SH-SY5Y (cell line): ENCODE results near the gene NPRL2.

ENCODE experiments used
- GATA2 ChIP-seq: IDR thresholded peaks from 2 replicates; pipeline ENCODE4 v1.6.1; 2011; ENCODE audit warnings: mild to moderate bottlenecking, low read depth, low read length
- GATA3 ChIP-seq: IDR thresholded peaks from 2 replicates; pipeline ENCODE4 v1.6.1; 2011; ENCODE audit warnings: low read depth, mild to moderate bottlenecking, low read length, moderate library complexity

DNA sequence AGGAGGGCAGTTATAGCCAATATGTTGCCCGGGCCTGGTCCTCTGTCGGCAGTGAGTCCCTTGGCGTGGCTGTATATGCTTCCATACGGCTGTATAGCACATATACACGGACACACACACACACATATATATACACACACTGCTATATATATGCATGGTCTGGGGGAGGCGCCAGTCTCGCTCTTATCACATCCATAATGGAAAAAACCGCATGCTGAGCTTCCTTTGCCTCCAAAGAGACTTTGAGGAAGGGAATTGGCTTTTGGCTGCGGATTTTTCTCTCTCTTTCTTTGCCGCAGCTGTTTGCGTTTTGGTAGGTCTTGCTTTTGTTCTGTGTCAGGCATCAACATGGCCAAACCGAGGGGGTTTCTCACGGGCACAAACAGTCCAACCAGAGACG lies 20.0 kb upstream of the NPRL2 start:
- TF ChIP-seq GATA2 (no peak), GATA3 (no peak)
